Activated T-cell treated with anti-CD3 and anti-CD28 coated beads for 1 hour (primary cell): ENCODE data around the gene MRPL30.
"Not testable (repeated sequence)": the region's sequence is repeated elsewhere in the genome, so short reads cannot be mapped to it uniquely, and the experiment has no call there.

Experiments
- DNase-seq: peaks from one replicate; pipeline ENCODE4 v3.0.0-alpha.2; 2020; ENCODE audit warnings: low read depth

MRPL30 gene

DNA sequence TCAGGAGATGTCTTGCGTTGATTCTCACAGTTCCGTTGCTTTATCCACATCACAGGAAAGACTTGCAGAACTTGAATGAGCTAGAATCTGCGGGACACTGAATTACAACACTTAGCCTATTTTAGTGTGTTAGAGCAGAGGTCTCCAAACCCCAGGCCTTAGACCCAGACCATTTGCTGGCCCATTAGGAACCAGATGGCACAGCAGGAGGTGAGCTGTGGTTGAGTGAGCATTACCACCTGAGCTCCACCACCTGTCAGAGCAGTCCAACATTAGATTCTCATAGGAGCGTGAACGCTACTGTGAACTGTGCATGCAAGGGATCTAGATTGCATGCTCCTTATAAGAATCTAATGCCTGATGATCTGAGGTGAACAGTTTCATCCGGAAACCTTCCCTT is 3.8 kb downstream of the MRPL30 start:
- DNase-seq: no peak

- no peak for DNase-seq
Measured at GRCh38 chr2:99187011-99187410, 6.0 kb downstream of the MRPL30 start.

DNA sequence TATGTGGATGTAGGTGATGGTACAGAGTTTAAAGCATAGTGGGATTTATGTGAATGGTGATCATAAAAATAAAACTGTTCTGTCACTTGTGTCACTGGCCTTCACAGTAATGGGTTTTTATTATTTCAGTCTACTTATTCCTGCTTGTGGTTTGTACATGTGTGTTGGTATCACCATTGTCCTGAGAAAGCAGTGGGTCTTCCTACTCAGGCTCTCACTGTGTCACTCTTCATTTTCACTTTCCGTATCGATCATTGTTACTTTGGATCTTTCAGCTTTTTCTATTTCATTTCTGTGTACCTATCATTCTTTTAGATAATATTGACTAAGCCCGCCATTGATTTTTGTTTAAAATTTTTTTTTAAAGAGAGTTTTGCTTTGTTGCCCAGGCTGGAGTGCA is 7.4 kb downstream of the MRPL30 start:
- DNase-seq: no peak

GRCh38 chr2:99190548-99190947 is 9.6 kb downstream of the MRPL30 start:
- no peak for DNase-seq

DNA sequence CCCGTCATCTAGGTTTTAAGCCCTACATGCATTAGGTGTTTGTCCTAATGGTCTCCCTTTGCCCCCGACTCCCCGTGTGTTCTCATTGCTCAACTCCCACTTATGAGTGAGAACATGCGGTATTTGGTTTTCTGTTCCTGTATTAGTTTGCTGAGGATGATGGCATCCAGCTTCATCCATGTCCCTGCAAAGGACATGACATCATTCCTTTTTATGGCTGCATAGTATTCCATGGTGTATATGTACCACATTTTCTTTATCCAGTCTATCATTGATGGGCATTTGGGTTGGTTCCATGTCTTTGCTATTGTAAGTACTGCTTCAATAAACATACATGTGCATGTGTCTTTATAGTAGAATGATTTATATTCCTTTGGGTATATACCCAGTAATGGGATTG is 11.4 kb downstream of the MRPL30 start:
- not testable (repeated sequence) for DNase-seq

DNA sequence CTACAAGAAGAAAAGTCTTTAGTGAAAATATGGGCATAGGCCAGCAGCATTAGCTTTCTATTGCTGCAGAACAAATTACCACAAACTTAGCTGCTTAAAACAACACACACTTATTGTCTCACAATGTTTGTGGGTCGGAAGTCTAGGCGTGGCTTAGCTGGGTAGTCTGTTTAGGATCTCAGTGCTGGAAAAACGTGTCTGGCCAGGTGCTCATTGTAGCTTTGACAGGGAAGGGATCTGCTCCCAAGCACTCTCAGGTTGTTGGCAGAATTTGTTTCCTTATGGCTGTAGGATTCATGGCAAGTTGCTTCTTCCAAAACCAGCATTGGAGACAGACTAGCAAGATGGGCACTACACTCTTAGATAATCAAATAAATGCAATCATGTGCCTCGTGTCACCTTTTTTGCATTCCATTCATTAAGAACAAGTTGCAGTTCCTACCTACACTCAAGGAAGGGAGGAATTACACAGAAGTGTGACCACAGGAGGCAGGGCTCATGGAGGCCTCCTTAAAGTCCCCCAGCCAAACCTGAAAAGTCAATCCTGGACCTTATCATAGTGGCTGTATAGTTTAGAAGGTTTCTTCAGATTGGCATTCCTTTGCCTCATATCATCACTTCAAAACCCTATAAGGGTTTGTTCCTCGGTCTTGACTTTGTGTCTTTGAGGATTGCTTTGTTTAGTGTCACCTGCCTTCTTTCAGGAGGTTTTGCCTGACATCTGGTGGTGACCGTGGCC is 17.3 kb downstream of the MRPL30 start:
- DNase-seq: no peak

DNA sequence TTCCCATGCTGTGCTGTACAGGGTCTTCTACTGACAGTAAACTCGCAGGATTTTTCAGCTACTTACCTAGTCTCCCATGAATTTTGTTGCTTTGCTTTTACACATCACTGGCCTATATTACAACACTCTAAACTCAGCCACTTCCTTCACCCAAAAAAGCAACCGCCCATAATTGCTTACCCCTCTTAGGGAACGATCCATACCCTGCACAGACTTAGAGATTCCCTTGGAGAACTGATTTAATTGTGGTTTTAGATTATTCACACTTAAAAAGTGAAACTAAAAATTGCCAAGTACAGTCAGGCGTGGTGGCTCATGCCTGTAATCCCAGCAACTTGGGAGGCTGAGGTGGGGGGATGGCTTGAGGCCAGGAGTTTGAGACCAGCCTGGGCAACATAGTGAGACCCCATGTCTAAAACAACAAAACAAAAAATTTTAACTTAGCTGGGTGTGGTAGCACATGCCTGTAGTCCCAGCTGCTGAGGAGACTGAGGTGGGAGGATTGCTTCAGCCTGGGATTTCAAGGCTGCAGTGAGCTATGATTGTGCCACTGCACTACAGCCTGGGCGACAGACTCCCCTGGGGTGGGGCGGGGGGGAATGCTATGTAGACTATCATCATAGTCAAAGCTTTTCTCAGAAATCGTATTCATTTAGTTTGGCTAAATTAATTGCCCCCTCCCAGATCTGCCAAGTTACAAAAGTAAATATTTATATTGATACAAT is 19.3 kb downstream of the MRPL30 start:
- DNase-seq: no peak

GRCh38 chr2:99201959-99202678 is 21.1 kb downstream of the MRPL30 start:
- no peak for DNase-seq

DNA sequence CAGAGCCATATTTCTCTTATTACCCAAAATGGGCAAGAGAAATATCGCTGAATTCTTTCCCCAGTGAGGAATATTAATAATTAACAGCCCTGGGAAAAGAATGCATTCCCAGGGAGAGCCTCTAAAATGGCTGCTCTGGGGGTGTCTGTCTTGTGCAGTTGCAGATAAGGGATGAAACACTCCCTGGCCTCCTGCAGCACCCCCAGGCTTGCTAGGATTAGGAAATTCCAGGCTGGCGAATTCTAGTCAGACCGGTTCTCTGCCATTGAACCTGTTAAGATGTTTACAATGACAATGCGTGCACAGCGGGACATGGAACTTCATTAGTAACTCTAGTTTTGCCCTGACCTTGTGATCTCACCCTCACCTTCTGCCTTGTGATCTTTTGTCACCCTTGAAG is 24.5 kb downstream of the MRPL30 start:
- DNase-seq: no peak

DNA sequence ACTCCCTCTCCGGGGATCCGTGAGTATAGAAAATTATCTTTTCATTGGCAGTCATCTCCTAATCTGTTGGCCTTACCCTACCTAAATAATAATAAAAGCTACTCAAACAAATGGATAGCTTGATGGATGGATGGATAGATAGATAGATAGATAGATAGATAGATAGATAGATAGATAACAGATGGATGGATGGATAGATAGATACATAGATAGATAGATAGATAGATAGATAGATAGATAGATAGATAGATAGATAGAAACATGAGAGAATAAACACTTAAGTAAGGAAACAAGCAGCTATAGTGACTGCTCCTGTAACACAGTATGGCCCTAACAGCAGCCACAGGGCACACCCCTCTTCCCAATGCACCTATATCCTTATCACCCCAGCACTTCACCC is 35.1 kb downstream of the MRPL30 start:
- DNase-seq: no peak

DNA sequence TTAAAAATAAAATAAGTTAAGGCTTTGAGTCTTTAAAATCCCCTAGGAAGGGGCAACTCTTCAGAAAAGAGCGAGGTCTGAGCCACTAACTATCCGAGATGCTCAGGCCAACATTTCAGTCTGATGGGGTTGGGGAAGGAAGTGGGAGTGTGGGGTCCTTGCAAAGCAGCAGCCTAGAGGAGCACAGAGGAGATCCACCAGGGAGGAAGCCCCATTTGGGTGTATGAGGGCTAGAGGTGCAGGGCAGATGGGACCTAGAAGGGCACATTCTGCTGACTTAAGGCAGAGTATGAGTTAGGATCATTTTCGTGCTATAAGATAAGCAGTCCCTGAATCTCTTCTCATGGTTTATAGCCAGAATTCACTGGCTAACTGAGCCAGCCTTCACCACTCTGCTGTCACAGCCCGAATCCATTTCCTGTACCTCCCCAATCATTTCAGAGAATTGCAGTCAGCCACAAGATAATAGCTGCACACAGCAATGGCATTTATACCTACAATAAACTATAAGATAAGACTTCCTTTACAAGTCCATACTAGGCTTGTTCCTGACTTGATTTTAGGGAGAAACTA is 37.0 kb downstream of the MRPL30 start:
- DNase-seq: no peak

DNA sequence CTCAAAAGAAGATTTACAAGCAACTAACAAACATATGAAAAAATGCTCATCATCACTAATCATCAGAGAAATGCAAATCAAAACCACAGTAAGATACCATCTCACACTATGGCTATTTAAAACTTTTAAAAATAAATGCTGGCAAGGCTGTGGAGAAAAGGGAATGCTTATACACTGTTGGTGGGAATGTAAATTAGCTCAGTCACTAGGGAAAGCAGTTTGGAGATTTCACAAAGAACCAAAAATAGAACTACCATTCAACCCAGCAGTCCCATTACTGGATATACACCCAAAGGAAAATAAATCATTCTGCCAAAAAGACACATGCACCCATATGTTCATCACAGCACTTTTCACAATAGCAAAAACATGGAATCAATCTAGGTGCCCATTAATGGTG is 52.2 kb downstream of the MRPL30 start:
- DNase-seq: not testable (repeated sequence)

DNA sequence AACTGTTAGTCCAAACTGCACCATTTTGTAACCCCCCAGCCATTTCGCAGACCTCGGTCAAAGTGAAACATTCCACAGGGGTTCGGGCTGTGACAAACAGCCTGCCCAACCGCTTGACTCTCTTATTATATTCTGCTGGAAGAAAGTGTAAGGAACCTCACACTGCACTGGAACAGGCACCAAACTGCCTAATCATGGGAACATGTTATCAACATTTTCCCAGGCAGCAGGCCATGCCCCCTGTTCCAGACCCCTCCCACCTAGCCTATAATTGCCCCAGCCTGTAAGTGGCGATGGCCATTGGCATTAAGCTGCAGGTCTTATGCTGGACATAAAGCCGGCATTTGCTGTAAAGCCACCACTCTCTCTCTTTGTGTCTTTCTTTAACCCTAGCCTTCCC is 57.6 kb downstream of the MRPL30 start:
- no peak for DNase-seq

DNA sequence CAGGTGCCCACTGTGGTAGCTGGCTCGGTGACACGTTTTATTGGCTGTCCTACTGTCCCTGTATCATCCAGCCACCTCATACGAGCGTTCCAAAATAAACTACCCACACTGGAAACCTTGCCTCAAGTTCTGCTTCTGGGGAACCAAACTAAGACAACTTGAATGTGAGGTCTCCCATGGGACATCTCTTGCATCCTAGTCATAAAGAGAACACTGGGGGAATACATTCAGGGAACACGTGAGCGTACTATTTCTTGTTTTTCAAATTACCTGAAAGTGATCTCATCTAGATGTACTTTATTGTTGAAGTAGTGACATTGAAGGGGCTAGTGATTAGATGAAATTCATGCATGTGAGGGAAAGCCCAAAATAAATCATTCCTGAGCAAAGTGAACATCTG is 59.4 kb downstream of the MRPL30 start:
- no peak for DNase-seq

DNA sequence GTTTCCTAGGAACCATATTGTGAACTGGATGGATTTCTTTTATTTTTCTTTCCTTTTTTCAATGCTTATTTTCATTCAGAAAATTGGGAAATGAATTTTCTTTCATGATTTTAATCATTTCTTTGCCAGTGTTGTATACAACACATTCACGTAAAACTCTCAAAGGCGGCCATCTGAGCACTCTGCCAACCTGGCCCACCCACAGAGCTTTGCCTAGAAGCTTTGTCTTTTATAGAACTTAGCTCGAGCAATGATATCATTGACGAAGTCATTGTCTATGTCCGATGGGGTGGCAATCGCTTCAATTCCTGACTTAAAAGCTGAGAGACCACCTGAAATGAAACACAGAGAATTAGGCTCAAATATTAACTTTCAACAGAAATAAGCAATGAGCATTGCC is 61.2 kb downstream of the MRPL30 start:
- DNase-seq: no peak
